COLO668 (cell line): Measurements from ENCODE around the gene NAPB.

ENCODE experiments used
- DNase-seq: peaks from one replicate; lab custom pipeline; 2025; ENCODE audit not compliant: unreplicated experiment; lab: John Stamatoyannopoulos, UW

The NAPB gene

DNA sequence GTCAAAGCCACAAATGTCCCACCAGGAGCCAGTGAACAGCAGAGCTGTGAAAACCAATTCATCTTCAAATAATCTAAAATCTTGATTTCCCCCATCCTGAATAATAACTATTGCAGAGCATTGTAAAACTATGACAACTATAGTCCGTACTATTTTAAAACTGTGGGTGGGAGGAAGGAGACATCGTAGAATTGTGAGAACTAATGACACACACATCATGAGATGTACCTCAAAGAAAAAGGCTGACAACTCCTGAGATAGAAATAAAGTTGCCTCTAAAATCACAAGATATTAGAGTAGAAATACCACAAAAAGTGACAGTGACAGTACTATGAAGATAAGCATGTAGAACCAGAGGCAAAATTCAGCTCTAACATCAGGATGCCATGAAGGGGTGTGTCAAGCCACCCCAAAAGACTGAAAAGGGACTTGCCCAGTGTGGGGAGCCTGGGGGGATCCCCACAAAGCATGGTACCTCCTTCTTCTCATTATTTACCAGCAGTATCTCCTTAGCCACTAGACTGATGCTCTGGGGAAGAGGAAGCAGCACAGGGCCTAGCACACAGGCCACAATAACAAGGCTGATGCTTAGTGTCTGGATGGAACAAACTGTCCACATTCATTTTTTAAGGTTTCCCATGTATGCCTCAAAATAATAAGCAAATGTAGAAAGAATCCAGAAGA lies 13.4 kb downstream of the NAPB start:
- DNase-seq: no peak

DNA sequence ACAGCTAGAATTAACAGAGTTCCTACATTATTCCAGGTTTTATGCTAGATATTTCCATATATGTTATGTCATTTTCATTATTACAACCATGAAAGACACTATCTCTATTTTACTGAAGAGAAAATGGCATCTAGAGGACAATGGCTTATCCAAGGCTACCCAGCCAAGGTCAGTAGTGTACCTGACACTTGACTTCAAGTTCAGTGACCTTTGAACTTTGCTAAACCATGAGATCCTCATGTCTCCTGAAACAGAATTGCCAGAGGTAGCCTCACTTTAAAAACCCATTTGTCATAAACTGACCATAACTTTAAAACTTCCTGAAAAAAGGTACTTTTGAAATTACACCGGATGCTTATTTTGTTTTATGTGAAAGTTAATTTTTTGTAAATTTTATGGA lies 14.4 kb downstream of the NAPB start:
- no peak for DNase-seq

DNA sequence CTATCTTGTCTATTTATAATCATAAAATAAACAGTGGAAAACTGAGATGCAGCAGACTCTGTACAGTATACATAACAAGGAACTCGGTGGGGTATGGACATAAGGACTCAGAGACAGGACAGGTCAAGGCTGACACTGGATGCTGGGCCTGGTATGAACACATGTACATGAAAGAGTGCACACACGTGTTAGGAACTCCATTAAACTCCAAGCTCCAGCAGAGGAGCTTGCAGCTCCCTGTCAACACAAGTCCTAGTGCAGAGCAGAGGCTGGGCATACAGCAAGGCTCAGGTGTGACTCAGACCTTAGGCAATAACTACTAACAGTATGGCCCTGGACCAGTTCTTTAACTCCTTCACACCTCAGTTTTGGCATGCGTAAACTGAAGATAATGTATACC lies 17.1 kb downstream of the NAPB start:
- DNase-seq: no peak

DNA sequence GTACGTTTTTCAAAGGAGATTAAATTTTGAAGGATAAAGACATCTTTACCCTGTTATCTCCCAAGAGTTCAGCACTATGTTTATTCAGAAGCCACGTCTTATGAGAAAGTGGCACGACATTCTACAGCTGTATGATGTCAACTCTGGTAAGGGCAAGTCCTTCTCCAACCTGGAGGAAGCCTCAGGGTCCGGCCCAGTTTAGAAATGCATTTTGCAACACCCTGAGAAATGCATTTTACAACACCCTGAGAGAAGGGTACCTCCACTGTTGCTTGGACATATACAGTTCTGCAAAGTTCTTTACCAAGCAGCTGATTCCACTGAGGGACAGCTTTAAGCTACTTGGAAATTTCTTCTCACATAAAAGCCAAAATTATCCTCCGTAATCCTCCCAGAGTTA lies 17.5 kb downstream of the NAPB start:
- DNase-seq: no peak

DNA sequence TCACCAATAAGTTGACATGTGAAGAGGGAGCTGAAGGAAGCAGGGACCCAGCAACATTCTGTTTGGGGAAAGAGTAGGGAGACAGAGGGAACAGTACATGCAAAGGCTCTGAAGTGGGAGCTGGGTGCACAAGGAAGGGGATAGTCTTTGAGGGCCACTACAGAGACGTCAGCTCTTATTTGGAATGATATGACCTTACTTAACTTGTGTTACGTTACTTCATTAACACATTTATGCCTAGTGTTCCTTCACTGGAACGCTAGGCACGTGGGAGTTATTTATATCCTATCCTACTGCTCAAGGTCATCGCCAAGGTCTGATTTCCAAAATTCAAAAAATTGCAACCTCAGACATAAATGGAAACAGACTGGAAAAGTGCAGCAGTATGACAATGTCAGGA lies 20.2 kb downstream of the NAPB start:
- no peak for DNase-seq

DNA sequence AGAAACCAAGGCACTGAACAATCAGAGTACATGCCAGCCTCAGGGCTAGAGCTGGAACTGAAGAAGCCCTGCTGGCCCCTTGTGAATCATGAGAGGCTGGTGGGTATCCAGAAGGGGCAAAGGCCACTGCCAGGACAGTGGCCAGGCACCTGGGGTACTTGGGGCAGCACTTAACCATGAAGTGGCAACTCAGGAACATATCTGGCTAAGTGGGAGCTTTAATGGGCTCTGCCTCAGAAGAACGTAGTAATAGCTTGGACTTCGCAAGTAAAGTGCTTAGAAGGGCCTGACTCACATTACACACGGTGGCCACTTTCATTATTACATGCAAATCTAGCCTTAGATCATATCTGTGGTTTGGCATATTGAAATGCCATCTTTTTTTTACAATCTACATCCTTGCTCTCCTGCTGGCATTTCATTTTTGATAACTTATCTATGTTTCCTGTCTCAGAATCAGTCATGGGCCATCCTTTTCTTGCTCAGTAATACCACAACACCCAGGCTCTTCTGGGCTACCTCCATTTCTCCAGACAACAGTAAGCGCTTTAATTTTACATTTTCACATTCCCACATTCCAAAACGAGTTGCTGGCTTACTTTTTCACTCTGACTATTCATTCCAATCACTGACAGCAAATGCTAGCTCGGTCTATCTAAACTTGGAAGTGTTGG lies 21.6 kb downstream of the NAPB start:
- DNase-seq: no peak

DNA sequence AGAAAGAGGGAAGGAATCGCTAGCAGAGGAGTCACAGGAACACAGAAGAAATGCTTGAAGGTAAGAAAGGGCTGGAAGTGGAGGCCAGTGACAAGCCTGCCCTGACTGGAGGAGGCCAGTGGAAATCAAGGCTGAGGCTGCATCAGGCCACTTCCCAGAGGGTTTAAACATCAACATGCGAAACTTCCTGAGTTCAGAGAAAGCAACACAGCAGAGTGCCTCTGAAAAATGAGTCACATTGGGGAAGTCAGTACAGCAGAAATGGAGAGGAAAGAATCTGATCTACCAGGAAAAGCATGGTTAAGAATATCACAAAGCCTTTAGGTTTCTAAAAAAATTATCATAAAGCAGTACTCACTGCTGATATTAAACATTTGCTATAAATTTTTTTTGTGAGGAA lies 23.3 kb downstream of the NAPB start:
- DNase-seq: no peak

DNA sequence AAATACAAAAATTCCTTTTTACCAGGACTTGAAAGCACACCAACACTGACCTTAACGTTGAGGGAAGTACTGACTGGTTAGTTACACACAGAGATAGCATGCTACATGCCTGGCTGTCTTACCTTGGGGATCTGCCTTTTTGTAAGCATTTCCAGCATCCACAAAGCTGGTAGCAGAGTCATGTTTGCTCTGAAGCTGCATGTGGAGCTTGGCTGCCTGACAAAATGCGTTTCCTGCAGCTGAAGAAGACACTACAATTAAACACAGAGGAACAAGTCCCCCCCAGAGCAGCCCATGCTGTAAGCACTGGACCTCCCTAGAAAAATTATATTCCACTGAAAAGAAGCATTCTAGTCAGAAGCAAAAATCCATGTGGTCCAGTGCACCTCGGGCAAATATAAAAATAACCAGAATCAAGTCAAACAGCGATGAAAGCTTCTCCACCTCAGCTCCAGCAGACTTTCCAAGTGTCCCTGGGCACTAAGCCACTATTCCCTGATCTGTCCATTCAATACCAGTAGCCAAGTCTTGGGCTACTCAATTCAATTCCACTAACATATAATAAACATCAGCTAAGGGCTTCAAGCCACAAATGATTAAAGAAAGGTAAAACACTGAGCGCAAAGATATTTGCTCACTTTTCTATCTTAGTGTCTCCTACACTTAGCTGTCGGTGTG lies 24.2 kb downstream of the NAPB start:
- DNase-seq: no peak

DNA sequence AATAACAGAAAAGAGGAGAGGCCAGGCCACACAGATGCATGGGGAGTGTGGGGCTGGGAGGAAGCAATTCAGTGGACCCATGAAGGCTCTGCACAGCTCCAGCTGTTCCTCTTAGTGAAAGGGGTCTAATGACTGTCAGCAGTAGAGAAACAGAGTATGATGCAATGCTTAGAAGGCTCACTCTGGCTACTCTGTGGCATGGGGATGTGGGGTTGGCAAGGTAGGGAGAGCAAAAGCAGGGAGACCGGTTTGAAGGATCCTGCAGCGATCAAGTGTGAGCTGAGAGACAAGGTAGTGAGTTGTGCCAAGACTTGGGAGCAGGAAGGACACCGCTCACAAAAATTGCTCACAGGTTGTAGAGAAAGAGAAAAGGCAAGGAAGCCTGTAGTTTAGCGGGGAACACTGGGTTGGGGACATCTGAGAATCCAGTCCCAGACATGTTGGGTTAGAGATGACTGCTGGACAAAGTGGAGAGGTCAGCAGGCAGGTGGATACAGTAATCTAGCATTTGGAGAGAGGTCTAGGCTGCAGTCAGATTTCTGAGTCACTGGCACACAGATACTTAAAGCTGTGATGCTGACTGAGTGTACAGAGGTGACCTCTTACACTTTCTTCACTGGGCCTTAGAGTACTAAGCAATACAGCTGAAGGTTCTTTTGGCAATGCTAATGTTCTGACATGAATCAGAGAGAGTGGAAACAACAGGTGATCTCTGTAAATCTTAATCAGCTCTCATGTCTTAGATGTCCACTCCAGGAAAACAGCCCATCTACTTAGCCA lies 27.1 kb downstream of the NAPB start:
- no peak for DNase-seq

DNA sequence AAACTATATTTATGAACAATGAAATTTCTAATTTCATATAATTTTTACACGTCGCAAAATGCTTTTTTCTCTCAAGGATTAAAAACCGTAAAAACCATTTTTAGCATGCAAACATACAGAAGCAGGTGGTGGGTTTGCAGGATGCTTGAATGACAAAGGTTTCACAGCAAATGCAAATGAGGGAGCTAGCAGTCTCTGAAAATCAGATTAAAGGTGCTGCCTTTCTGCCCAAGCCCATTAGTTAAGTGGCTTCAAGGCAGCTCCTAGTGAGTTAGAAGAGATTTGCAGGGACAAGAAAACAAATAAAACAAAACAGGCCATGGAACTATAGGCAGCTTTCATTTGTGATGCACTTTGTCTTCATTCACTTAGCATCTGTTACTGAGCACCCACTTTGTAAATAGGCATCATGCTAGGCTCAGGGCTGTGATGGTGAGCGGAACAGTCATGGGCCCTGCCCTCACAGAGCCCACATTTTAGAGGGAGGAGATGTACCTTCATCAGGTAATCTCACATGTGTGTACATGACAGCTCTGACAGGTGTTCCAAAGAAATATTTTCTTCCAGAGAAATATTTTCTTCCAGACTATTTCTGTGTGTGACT lies 29.5 kb downstream of the NAPB start:
- DNase-seq: no peak

DNA sequence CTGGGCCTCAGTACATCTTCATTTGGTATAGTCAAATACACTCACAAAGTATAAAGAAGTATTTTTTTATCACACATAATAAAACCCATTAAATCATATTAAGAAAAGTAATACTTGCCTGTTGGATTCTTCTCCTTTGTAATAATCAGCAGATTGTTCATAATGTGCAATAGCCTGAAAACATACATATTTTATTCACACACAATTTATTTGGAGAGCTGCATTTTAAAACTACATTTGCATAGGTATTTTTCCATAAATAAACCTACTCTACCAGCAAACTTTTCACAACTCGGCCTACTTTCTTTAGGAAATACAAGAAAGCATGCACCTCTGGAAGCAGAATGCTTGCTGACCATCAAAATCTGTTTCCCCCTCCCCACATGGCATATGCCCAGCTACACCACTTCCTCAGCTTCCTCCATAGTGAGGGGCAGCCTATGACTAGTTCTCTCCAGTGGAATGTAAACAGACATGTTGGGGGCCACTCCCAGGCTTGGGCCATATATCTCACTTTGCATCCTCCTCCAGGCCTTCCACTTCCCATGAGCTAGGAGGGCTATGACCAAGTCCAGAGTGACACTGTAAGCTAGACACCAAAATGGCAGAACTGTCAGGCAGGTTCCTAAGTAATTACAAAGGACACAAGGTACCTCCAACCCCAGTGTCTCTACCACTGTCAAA lies 31.1 kb downstream of the NAPB start:
- DNase-seq: no peak

DNA sequence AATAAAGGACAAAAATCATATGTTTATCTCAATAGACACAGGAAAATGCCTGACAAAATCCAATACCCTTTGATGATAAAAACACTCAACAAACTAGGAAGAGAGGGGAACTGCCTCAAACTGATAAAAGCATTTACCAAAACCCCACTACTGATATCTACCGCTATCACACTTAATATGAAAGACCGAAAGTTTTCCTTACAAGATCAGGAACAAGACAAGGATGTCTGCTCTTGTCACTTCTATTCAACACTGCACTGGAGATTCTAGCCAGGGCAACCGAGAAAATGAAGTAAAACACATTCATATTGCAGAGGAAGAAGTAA lies 34.2 kb downstream of the NAPB start:
- no peak for DNase-seq

DNA sequence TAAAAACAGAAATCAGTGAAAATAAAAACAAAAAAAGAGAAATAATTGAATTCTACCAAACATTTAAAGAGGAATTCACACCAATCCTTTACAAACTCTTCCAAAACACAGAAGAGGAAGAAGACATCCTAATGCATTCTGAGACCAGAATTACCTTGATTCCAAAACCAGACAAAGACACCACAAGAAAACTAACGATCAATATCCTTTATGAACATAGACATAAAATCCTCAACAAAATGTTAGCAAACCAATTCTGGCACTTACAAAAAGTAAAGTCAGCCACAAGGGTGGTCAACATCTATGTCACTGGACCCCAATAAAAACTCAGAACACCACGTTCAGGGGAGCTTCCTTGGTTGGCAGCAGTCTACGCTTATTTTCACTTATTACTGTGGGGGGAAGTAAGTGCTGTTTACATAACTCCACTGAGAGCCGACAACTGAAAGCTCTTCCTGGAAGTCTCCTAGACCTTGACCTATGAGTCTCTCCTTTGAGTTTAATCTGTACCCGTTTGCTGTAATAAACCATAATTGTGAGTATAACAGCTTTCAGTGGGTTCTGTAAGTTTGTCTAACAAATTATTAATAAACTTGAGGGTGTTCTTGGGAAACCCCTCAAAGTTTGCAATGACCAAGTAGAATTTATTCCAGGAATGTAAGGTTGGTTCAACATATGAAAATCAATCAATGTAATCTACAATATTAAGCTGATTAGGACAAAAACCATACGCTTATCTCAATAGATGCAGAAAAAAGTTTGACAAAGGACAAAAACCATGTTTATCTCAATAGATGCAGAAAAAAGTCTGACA lies 34.8 kb downstream of the NAPB start:
- DNase-seq: no peak

DNA sequence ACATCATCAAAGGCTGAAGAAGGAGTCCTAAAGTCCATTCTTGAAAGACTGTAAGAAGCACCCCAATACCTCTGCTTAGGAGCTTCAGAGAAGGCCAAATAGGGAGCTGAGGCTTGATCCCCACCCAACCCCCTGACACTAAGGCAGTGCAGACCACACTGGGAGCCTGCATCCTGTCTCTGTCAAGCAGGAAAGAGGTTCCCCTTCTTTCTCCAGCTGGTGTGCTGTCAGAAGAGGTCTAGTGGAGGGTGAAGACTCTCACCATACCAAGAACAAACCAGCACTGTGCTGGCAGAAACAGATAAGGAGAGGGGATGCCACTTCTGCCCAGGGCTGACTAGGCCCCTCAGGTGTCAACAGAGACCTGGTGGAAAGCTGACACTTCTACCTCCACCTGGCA lies 39.4 kb downstream of the NAPB start:
- no peak for DNase-seq

DNA sequence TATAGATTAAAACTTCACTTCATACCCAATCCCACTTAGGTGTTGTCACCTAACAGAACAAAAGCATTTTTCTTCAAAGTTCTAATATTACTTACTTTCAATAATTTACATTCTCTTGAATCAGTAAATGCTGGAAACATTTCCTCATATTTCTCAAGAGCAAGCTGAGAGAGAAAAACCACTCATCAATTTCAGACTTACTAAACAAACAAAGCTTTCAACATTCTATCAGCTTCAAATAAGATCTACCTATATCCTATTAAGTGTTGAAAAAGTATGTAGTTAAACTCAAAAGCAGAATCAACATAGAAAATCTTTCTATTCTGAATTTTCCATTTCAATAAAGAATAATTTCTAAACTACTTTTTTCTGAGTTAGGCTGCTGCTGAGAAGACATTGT lies 41.5 kb downstream of the NAPB start:
- DNase-seq: no peak

DNA sequence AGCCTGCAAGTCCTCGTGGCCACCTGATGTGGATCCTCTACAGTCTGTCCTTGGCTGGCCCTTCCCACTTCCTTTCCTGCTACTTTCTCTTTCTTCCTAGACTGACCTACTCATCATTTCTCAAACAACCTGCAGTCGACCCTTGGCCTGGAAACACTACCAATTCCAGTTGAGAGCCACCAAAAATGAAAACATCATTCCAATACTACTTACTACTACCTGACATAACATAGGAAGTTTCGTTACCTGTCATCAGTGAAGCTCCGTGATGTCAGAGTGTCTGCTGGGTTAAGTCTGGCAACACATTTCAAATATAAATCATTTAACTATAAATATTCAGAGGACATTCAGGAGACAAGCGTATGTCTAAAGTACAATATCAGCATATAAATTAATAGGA lies 45.5 kb downstream of the NAPB start:
- DNase-seq: no peak

DNA sequence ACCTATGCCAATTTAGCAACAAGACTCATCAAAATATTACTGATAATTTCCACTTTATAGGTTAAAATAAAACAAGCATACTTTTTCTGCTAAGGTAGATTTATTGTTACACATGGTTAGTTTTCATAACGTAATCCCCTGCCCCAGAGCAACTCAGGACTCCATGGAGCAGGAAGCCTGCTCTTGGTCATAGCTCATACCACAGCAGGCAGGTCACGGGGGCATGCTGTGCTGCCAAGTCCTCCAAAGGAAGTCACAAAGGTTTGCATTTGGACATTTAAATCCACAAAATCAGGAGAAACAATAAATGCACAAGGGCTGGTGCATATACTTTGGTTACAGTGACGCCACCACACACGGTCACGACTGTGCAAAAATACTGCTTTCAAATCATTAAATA lies 46.8 kb downstream of the NAPB start:
- DNase-seq: no peak

DNA sequence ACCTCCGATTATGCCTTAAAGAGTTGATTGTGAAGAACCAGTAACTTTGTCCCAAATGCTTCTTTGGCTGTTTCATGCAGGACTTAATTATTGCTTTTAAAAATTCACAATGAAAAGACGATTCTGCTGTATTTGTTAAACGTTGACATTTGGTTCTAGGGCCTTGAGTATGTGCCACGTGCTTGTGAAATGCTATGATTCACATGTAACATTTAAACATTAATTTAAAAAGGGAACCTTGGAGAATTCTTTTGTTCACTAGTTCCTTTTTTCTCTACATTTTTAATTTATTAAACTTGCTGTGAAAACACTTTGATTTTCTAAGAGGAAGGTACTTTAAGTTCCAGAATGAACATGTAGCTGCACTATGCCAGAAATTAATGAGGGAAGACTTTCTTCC lies 49.8 kb downstream of the NAPB start:
- no peak for DNase-seq

DNA sequence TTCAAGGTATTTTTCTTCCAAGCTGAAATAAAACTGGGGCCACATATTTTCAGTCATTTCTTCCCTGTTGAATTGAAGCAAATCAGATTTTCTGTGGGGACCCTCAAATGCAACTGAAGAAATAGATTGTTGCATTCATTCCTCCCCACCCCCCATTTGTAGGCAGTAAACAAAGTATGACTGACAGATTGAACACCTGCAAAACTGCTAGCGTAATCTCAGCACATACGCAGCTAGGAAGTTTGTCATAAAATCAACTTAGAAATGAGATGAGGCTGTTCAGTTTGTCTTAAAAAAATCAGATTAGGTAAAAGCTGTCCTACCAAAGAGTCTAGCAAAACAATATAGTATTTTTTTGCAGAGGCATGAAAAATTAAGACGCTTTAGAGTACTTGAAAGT lies 50.4 kb downstream of the NAPB start:
- no peak for DNase-seq

DNA sequence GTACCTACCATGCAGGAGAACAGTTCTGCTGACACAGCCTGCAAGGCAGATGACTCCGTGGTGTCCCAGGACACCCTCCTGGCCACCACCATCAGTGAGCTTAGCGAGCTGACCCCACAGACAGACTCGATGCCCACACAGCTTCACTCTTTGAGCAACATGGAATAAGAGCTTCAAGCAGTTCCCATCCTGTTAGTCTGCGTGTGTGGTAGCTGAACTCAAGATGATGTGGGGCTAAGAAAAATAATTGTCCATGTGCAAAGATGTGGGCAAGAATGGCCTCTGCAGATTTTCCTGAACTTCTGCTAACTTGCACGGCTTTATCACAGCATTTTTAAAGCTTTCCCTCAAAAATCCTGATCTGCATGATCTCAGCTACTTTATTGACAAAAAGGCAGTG lies 51.0 kb downstream of the NAPB start:
- DNase-seq: no peak
